Measurements from ENCODE around the gene STOML1. TPM values are rescaled to one million over a fixed set of nuclear protein-coding genes. Genes with fewer than 3 reads are reported as not detected.
"Not testable (repeated sequence)": the region's sequence is repeated elsewhere in the genome, so short reads cannot be mapped to it uniquely, and the experiment has no call there.

Gene STOML1
- polyA plus RNA-seq, 1 donor = 10.3 TPM

DNA sequence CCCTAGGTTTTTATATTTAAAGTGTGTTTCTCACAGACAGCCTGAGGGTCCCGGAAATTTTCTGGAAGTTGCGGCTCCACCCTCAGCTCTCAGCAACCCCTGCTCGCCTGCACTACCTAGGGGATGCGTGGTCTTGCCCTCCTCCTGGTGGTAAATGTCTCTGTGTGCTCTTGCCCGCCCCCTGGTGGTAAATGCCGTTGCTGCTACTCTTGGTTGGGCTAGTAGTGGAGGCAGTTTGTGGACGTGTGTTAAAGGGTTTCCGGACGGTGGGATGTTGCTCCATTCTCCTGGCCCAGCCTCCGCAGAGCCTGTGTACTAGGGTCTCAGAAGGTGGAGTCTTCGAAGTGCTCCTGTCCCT, 27.4 kb downstream of the STOML1 start:
- peak; percentile 75 for DNase-seq

DNA sequence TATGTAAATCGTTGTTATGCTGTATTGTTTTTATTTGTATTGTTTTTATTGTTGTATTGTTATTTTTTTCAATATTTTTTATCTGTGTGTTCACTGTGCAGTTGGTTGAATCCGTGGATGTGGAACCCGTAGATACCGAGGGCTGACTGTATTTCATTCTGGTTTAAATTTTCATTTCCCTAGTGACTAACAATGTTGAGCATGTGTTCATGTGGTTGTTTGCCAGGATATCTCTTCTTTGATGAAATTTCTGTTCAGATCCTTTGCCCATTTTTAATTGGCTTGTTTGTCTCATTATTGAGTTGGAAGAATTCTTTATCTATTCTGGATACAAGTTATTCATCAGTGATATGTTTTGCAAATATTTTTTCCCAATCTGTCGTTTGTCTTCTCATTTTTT, 29.7 kb downstream of the STOML1 start:
- DNase-seq = no peak

DNA sequence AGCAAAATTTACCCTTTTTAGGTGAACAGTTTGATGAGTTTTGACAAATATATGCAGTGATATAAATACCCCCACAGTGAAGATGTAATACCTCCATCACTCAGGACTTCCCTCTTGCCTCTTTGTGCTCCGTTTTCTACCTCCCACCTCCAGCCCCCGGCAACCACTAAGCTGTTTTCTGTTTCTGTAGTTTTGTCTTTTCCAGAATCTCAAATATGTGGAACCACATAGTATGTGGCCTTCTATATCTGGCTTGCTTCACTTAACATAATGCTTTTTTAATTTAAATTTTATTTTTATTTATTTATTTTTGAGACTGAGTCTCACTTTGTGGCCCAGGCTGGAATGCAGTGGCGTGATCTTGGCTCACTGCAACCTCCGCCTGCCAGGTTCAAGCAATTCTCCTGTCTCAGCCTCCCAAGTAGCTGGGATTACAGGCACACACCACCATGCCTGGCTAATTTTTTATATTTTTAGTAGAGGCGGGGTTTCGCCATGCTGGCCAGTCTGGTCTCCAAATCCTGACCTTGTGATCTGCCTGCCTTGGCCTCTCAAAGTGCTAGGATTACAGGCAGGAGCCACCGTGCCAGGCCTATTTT, 31.5 kb downstream of the STOML1 start:
- DNase-seq = not testable (repeated sequence)

DNA sequence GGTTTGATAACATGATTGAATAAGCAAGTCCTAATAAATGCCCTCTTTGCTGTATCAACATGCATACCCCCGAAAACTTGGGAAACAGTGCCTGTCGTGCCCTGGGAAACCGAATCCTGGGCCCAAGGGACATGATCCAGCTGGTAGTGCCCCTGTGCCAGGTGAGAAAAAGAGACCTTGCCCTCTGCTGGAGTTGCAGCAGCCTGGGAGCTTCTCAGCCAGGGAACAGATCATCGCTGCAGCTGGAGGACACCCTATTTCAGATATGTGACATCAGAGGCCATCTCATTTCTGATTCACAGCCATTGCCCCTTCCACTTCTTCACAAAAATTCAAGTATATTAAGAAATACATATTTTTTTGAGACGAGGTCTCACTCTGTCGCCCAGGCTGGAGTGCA, 32.3 kb downstream of the STOML1 start:
- DNase-seq = no peak

DNA sequence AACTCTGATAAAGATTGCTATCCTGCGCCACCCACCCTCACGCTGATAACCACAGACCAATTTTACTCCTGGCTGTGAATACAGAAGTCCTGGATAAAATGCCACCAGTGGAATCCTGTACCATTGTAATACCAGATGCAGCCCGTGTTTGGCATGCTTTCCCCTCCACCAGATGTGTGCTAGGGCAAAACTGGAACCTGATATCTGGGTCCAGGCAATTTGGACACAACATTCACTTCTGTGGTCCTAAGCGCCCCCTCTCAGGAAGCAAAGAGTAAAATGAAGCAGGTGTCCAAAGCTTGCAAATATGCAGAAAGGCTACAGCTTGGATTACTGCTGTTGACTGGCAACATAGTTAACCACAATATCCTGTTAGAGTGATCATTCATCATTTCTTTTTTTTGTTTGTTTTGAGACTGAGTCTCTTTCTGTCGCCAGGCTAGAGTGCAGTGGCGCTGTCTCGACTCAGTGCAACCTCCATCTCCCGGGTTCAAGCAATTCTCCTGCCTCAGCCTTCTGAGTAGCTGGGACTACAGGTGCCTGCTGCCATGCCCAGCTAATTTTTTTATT, 33.0 kb downstream of the STOML1 start:
- DNase-seq = no peak

DNA sequence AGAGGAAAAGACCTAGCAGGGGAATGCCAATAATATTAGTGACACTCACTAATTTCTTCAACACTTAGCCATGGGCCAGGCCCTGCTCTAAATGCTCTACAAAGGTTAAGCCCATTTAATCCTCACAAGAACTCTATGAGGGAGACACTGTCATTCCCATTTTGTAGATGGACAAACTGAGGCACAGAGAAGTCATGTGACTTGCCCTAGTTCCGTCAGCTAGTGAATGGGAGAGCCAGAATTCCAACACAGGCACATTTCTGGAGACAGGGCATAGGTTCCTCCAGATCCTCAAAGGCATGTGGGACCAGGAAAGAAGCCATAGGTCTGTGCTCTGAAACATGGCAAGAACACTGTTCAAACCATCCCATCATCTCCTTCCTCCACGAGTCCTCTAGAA, 34.3 kb downstream of the STOML1 start:
- DNase-seq = no peak

DNA sequence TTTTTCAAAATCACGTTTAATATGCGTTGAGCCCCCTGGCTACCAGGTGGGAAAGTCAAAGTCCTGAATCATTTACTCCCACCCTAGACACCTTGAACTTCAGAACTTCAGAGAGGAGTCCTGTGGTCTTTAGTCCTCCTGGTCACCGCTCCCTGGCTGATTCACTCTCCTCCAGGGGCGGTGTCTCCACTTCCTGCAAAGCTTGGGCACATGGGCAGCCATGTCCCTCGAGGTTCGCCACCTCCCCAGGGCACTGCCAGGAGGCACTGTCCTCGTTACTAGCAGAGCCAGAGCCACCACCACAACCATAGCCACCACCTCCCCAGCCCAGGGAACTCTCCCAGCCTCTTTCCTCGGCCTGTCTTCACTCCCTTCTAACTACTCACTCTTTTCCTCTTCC, 34.8 kb downstream of the STOML1 start:
- no peak for DNase-seq

DNA sequence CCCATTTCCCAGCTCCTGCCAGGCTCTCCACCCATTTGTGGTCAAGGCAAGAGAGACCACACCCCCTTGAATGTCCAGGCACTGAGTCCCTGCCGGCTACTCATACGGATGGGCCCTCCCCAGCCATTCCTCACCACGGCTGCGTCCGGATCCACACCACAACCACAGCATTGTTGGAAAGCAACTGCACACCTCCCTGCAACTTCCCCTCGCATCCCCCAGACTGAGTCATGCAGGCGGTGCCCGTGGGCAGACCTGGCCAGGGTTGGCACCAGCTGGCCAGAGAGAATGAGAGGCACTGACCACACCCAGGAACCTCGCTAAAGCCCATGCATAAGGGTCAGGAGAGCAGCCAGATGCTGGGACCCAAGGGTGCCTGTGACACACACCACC, 35.4 kb downstream of the STOML1 start:
- DNase-seq = no peak

DNA sequence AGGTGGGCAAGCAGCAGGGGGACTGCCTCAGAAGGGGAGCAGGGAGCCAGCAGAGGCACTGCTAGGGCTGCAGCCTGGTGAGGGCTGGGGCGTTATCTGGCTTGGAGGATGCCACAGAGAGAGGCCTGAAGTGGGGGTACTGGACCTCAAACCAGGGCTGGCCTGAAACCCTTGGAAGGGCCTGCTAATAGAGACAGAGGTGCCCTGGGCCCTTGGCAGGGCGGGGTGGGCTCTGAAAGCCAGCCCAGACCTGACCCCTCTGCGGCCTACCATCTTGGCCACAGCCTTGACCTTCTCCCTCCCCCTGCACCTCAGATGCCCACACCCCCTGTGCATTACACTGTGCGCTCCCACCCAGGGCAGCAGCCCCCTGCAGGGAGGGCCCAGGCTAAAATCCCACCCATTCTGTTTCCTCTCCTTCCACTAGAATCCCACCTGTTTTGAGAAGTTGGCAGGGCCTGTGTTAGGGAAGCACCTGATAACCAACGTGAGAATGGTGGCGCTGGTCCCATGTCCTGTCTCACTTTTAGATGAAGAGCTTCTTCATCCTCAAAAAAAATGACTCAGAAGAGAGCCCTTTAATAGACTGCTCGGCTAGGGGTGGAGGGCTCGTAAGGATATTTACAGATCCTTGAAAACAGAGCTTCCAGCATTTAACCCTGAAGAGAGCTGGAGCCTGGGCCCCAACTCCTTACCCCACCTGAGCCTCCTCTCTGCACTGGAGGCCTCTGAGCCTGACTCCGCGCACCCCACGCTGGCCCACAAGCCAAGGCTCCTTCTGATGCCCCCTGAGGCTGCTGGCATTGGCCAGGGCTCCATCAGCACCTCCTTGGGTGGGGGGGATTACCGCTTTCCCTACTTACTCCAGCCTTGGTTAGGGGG, 36.0 kb downstream of the STOML1 start:
- DNase-seq = no peak

DNA sequence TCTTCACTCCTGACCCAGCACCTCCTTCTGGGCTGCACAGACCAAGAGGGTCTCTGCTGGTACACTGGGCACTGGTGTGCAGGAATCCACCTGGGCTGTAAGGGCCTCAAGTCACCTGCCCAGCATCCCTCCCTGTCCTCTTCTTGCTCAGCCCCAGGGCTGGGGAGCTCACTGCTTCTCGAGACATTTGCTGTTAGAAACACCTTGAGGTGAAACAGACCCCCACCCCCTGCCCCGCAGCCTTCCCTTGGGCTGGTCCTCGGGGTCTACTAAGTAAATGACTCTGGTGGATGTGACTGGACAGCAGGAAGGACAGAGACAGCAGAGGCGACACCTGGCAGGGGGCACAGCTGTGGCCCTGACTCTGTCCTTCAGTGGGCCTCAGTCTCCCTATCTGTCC, 36.8 kb downstream of the STOML1 start:
- no peak for DNase-seq

DNA sequence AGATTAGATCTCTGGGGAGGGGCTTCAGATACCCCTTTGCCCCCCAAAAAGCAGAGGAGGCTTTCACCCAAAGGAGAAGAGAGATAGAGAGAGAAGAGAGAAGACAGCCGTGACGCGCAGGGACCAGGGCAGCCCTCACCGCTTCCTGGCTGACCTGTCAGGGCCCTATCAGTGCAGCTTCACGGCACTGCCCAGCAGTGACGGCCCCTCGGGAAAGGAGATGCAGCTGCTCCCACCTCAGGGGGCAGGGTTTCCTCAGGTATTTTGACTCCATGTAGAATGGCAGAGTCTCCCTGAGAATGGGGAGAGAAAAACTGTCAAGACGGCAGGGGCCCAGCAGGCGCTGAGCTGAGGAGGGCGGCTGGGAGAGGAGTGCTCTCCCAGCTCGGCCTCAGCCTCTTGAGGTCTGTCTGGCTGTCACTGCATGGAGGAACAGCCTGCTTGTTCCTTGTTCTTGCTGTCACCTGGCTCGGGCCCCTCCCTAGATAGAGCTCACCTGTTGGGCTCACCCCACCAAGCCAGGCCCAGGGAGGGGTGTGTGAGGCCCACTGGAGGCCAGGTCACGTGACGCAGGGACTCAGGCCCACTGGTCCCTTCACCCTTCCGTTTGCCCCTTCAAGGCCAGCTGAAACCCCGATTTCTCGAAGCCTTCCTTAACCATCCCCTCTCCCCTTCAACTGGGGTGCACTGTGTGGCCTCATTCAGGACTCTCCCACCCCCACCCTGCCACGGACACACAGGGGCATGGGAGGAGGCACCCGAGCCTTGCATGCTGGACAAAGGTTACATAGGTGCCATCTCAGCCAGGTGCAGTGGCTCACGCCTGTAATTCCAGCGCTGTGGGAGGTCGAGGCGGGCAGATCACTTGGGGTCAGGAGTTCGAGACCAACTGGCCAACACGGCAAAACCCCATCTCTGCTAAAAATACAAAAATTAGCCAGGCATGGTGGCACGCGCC, 37.6 kb downstream of the STOML1 start:
- DNase-seq = no peak

DNA sequence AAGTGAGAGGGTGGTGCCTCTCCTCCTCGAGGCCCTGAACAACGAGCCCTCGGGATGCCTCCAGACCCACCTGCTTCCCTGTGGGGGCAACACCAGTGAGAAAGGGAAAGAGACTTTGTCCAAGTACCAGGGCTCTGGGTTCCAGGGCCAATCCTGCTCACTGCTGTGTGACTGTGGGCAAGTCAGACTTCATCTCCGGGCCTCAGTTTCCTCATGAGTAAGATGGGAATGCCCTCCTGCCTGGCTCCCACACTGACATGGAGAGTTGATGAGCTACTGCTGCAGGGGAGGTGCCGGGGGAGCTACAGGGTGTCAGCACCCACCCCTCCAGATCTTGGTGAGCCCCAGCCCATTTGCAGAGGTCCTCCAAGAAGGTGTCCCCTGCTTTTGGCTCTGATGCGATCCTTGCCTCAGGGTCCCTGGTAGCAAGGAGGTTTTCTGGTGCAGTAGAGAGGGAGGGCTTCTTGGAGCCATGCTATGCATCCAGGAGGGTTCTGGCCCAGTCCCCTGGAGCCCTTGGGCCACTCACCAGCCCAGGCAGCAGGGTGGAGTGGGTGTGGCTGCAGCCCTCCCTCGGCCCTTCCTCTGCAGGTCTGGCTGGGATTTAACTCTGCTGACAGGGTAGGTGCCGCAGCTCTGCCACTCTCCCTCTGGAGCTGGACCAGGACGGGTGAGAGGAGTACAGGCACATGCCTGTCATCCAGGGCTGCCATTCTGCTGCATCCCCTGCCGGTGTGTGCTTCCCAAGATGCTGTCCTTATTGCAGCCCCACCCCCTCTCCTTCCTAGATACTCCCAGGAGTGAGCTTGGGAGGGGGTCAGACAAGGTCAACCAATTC, 39.0 kb downstream of the STOML1 start:
- DNase-seq = no peak

DNA sequence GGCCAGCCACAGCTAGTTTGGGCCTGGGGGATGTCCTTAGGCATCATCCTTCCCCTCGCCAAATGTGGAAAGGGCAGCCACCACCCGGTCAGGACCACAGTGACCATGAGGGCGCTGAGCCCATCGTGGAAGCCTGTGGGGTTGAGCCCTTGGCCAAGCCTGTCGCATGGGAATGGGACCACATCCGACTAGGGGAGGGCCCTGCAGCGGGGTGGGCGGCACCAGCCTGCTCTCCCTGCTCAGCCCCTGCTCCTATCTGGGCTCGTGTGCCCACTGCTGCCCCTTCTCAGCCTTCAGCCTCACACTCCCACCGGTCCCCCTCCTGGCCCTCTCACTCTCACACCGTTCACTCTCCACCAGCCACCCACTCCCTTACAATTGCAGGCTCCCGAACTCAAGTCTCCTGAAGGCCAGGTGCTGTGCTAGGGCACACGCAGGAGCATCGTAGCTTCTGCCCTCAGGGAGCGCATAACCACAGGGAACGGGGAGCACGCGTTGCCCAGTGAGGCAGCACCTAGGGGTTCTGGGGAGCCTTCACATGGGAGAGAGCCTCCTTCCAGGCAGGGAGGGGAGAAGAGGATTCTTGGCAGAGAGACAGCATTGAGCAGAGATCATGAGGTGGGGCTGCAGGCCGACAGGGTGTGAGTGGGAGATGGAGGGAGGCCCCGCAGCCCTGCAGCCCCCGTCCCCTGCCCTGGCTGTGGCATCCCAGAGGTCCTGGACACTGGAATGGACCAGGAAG, 39.8 kb downstream of the STOML1 start:
- no peak for DNase-seq

DNA sequence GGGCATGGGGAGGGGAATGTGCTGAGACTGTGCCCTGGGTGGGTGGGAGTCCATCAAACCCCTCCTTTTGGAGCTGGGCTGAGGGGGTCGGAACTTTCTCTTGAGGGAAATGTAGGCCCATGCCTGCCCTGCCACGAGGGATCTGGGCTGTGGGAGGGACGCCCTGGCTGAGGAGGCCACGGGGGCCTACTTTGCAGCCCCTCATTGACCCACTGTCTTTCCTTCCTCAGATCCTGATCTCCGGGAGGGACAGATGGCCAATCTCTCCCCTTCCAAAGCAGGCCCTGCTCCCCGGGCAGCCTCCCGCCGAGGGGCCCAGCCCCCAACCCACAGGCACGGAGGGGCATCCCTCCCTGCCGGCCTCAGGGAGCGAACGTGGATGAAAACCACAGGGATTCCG, 40.5 kb downstream of the STOML1 start:
- DNase-seq = no peak

DNA sequence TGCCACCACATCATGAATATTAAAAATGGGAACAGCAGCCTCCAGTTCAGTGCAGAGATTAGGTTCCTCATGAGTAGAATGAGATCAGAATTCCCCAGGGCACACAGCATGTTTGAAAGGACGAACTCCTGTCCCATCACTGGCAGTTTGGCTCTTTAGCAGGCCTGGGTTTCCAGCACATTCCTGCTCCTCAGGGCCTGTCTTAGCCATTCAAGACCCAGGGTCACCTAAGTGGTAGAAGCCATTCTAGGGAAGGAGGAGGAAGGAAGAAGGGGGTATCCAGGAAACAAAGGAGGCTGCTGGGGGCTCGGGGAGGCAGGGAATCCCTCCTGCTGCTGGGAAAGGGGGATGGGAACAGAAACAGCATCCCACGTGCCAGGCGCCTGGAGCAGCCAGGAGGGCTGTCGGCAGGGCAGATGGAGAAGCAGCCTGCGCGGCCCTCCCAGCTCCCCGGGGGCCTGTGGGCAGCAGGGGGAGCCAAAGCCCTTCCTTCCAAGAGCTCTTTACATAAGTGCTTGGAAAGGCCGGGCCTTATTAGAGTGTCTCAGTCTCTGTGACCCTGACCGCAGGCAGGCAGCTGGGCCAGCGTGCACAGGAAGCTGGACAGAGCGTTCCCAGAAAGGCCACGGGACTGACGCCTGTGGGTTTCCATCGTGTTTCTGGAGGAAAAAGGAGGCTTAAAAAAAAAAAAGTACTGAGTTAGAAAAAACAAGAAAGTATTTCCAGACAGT, 41.1 kb downstream of the STOML1 start:
- peak; percentile 86 for DNase-seq

DNA sequence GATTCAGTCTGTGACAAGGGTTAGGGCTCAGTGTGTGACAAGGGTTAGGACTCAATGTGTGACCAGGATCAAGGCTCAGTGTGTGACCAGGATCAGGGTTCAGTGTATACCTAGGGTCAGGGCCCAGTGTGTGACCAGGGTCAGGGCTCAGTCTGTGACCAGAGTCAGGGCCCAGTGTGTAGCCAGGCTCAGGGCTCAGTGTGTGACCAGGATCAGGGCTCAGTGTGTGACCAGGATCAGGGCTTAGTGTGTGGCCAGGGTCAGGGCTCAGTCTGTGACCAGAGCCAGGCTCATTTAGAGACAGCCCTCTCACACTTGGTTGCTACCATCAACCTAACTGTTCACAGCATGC, 41.6 kb downstream of the STOML1 start:
- DNase-seq = no peak

DNA sequence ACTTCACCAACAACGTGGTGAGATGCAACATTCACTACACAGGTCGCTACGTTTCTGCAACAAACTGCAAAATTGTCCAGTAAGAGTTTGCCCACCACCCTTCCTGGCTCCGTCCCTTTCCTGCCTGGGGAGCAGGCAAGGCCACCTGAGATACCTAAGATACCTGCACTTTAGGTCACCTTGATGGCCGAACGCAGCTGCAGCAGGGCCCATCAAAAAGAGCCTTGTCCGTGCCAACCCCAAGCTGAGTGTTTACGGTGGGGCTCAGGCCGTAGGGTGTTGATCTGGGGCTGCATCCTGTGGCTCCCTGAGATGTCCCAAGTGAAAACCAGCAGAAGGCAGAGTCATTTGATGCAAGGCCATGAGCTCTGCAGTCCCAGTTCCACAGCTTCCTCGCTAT, 42.6 kb downstream of the STOML1 start:
- DNase-seq = no peak

DNA sequence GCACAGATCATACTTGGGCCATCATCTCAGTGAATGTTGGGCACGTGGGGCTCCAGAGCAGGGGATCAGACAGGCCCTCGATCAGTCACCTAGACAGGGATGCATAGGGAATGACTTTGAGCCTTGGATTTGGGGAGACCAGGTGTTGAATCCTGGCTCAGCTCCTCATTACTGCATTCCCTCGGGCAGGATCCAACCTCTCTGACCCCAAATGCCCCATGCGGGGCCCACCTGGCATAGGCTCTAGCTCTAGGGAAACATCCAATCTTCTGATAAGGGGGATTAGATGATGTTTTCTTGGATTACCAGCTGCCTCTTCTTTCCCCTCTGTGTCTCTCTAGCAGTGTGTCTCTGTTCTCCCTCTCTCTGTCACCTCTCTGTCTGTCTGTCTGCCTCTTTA, 43.1 kb downstream of the STOML1 start:
- no peak for DNase-seq

DNA sequence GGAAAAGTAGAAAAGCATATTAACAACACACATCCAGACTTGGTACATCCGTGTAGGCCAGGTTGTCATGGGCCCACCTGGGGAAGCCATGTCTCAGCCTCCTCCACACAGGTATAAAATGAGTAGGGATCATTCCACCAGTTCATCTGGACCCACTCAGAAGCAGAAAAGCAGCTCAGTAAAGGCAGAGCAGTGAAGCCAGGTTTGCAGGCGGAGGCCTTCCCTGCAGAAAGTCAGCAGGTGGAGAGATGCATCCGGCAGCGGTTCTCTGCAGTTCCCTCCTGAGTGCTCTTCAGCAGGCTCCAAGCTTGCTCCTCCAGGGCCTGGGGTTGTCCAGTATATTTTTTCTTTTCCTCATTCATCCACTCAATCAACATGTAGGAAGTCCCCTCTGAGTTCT, 43.7 kb downstream of the STOML1 start:
- DNase-seq = no peak

DNA sequence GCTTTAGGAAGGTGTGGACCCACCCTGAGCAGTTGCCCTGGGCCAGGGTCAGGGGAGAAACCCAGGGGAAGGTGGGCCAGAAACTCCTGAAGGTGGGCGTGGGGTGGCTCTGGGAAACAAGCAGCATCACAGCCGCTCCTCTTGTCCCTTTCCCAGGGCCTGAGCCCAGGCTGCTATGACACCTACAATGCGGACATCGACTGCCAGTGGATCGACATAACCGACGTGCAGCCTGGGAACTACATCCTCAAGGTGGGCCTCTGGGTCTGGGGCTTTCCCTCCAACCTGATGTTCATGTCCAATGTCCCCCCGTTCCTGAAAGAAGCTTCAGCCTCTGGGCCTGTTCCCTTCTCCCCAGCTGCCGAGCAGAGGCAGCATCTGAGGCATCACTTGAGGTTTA, 44.4 kb downstream of the STOML1 start:
- DNase-seq = no peak
